Measurements from ENCODE around the gene SEC14L3.

SEC14L3 gene

DNA sequence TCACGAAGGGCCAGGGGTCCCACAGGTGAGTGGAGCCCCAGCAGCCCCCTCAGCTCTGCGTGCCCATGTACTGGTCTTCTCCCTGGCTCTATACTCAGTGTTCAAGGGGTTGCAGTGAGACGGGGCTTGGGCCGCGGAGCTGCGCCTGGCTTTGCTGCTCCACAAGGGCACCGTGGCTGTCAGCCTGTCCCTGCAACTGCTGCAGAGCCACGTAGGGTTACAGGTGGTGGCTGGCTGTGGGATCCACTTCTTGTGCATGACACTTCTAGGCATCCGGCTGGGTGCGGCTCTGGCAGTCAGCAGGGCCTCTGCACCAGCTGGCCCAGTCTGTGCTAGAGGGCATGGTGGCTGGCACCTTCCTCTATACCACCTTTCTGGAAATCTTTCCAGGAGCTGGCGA lies 32.0 kb downstream of the SEC14L3 start:
- TF ChIP-seq, protein P1, sequence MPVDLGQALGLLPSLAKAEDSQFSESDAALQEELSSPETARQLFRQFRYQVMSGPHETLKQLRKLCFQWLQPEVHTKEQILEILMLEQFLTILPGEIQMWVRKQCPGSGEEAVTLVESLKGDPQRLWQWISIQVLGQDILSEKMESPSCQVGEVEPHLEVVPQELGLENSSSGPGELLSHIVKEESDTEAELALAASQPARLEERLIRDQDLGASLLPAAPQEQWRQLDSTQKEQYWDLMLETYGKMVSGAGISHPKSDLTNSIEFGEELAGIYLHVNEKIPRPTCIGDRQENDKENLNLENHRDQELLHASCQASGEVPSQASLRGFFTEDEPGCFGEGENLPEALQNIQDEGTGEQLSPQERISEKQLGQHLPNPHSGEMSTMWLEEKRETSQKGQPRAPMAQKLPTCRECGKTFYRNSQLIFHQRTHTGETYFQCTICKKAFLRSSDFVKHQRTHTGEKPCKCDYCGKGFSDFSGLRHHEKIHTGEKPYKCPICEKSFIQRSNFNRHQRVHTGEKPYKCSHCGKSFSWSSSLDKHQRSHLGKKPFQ (tag by site-specific recombination; IDR thresholded peaks at IDR 0.05), result no peak
- TF ChIP-seq SCRT2 (tag by site-specific recombination; IDR thresholded peaks at IDR 0.05) (0 out of 2 replicates have a peak, but pooled peaks have one; percentile 28), ZNF394 (tag by site-specific recombination; IDR thresholded peaks at IDR 0.05; ENCODE audit: borderline replicate concordance) (no peak)
- Histone ChIP-seq H3K4me3 (ENCODE audit: low read depth, low read length) (no peak overlapping the region), H3K36me3 (ENCODE audit: control insufficient read depth in 2 of 2, insufficient read depth in 1 of 2, low read length in 2 of 2) (no peaks in the 10 kb centered on the region), H3K27ac (ENCODE audit: extremely low read depth, low read depth, low read length) (no peak overlapping the region), H3K4me1 (ENCODE audit: control insufficient read depth, insufficient read depth, low read length) (no peaks in the 10 kb centered on the region), H3K9me3 (ENCODE audit: control insufficient read depth, insufficient read depth, low read depth, low read length) (no peaks in the 10 kb centered on the region)
- ChIA-PET CTCF (interaction anchor here (0.7 kb wide), 1 partner anchor 180 kb away, joined by 3 read pairs; no protein-coding TSS in a partner anchor), POLR2A (interaction anchor here (0.7 kb wide), 1 partner anchor 514 kb away, joined by 4 read pairs; no protein-coding TSS in a partner anchor)

DNA sequence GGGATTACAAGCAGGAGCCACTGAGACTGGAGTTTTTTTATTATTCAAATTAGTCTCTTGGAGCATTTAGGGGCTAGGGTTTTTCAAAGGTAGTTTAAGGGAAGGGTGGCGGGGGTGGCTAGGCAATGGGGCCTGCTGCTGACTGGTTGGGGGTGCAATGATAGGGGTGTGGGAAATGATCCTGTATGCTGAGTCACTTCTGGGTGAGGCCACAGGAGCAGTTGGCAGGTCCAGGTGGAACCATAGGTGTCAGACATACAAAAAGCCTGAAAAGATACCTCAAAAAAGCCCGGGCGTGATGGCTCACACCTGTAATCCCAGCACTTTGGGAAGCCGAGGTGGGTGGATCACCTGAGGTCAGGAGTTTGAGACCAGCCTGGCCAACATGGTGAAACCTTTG lies 32.6 kb downstream of the SEC14L3 start:
- ChIA-PET POLR2A (interaction anchor here (0.7 kb wide), 1 partner anchor 514 kb away, joined by 4 read pairs; no protein-coding TSS in a partner anchor), CTCF (interaction anchor here (0.7 to 2.9 kb wide), 2 partner anchors 13 to 180 kb away, joined by 3 to 11 read pairs; partner anchors contain the start of gene MTFP1)
- H3K9me3 ChIP-seq (ENCODE audit: control insufficient read depth, insufficient read depth, low read depth, low read length), result no peaks in the 10 kb centered on the region
- no peak overlapping the region for H3K4me3 ChIP-seq (ENCODE audit: low read depth, low read length)
- no peaks in the 10 kb centered on the region for H3K36me3 ChIP-seq (ENCODE audit: control insufficient read depth in 2 of 2, insufficient read depth in 1 of 2, low read length in 2 of 2)
- no peak overlapping the region for H3K27ac ChIP-seq (ENCODE audit: extremely low read depth, low read depth, low read length)
- H3K4me1 ChIP-seq (ENCODE audit: control insufficient read depth, insufficient read depth, low read length), result no peaks in the 10 kb centered on the region
- TF ChIP-seq, protein P2, sequence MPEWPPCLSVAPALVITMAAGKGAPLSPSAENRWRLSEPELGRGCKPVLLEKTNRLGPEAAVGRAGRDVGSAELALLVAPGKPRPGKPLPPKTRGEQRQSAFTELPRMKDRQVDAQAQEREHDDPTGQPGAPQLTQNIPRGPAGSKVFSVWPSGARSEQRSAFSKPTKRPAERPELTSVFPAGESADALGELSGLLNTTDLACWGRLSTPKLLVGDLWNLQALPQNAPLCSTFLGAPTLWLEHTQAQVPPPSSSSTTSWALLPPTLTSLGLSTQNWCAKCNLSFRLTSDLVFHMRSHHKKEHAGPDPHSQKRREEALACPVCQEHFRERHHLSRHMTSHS (tag by site-specific recombination; IDR thresholded peaks at IDR 0.05), result no peak
- TF ChIP-seq, protein P3, sequence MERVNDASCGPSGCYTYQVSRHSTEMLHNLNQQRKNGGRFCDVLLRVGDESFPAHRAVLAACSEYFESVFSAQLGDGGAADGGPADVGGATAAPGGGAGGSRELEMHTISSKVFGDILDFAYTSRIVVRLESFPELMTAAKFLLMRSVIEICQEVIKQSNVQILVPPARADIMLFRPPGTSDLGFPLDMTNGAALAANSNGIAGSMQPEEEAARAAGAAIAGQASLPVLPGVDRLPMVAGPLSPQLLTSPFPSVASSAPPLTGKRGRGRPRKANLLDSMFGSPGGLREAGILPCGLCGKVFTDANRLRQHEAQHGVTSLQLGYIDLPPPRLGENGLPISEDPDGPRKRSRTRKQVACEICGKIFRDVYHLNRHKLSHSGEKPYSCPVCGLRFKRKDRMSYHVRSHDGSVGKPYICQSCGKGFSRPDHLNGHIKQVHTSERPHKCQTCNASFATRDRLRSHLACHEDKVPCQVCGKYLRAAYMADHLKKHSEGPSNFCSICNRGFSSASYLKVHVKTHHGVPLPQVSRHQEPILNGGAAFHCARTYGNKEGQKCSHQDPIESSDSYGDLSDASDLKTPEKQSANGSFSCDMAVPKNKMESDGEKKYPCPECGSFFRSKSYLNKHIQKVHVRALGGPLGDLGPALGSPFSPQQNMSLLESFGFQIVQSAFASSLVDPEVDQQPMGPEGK (tag by site-specific recombination; IDR thresholded peaks at IDR 0.05), result no peak
- TF ChIP-seq OVOL3 (tag by site-specific recombination; IDR thresholded peaks at IDR 0.05) (no peak), ZNF121 (tag by site-specific recombination; IDR thresholded peaks at IDR 0.05) (no peak), ZNF529 (tag by site-specific recombination; IDR thresholded peaks at IDR 0.05; ENCODE audit: insufficient replicate concordance) (no peak), ZNF837 (tag by site-specific recombination; IDR thresholded peaks at IDR 0.05) (no peak), ZNF76 (tag by site-specific recombination; IDR thresholded peaks at IDR 0.05; ENCODE audit: borderline replicate concordance, low read depth) (no peak), OSR2 (tag by site-specific recombination; IDR thresholded peaks at IDR 0.05) (no peak), KLF16 (tag by site-specific recombination; IDR thresholded peaks at IDR 0.05) (no peak), TRIM28 (IDR thresholded peaks at IDR 0.05; ENCODE audit: borderline replicate concordance, low read length) (no peak), ZFP3 (tag by site-specific recombination; IDR thresholded peaks at IDR 0.05; ENCODE audit: low read depth) (no peak), ZNF473 (tag by site-specific recombination; IDR thresholded peaks at IDR 0.05) (no peak), ZNF132 (tag by site-specific recombination; IDR thresholded peaks at IDR 0.05; ENCODE audit: borderline replicate concordance) (no peak), ZNF114 (tag by site-specific recombination; IDR thresholded peaks at IDR 0.05) (no peak), ZNF416 (tag by site-specific recombination; IDR thresholded peaks at IDR 0.05) (no peak), ZNF394 (tag by site-specific recombination; IDR thresholded peaks at IDR 0.05; ENCODE audit: borderline replicate concordance) (no peak)
- TF ChIP-seq, protein P4, sequence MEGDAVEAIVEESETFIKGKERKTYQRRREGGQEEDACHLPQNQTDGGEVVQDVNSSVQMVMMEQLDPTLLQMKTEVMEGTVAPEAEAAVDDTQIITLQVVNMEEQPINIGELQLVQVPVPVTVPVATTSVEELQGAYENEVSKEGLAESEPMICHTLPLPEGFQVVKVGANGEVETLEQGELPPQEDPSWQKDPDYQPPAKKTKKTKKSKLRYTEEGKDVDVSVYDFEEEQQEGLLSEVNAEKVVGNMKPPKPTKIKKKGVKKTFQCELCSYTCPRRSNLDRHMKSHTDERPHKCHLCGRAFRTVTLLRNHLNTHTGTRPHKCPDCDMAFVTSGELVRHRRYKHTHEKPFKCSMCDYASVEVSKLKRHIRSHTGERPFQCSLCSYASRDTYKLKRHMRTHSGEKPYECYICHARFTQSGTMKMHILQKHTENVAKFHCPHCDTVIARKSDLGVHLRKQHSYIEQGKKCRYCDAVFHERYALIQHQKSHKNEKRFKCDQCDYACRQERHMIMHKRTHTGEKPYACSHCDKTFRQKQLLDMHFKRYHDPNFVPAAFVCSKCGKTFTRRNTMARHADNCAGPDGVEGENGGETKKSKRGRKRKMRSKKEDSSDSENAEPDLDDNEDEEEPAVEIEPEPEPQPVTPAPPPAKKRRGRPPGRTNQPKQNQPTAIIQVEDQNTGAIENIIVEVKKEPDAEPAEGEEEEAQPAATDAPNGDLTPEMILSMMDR (tag by site-specific recombination; IDR thresholded peaks at IDR 0.05), result no peak
- TF ChIP-seq, protein P5, sequence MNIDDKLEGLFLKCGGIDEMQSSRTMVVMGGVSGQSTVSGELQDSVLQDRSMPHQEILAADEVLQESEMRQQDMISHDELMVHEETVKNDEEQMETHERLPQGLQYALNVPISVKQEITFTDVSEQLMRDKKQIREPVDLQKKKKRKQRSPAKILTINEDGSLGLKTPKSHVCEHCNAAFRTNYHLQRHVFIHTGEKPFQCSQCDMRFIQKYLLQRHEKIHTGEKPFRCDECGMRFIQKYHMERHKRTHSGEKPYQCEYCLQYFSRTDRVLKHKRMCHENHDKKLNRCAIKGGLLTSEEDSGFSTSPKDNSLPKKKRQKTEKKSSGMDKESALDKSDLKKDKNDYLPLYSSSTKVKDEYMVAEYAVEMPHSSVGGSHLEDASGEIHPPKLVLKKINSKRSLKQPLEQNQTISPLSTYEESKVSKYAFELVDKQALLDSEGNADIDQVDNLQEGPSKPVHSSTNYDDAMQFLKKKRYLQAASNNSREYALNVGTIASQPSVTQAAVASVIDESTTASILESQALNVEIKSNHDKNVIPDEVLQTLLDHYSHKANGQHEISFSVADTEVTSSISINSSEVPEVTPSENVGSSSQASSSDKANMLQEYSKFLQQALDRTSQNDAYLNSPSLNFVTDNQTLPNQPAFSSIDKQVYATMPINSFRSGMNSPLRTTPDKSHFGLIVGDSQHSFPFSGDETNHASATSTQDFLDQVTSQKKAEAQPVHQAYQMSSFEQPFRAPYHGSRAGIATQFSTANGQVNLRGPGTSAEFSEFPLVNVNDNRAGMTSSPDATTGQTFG (tag by site-specific recombination; IDR thresholded peaks at IDR 0.05; ENCODE audit: borderline replicate concordance), result no peak
- TF ChIP-seq, protein P6, sequence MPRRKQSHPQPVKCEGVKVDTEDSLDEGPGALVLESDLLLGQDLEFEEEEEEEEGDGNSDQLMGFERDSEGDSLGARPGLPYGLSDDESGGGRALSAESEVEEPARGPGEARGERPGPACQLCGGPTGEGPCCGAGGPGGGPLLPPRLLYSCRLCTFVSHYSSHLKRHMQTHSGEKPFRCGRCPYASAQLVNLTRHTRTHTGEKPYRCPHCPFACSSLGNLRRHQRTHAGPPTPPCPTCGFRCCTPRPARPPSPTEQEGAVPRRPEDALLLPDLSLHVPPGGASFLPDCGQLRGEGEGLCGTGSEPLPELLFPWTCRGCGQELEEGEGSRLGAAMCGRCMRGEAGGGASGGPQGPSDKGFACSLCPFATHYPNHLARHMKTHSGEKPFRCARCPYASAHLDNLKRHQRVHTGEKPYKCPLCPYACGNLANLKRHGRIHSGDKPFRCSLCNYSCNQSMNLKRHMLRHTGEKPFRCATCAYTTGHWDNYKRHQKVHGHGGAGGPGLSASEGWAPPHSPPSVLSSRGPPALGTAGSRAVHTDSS (tag by site-specific recombination; IDR thresholded peaks at IDR 0.05), result no peak
